Gastrocnemius medialis (tissue), 4 donors: ENCODE data around the gene COMP.

Experiments used
- CTCF ChIP-seq, 5 experiments: fragments of 450-650 bp in 3 of 5; fragments of 200-600 bp in 2 of 5; sonication (generic) in 2 of 5; IDR thresholded peaks in 4 of 5; conservative IDR thresholded peaks in 1 of 5; 1 replicate in 4 of 5; 2 replicates in 1 of 5; pipeline ENCODE4 v1.5.1; 2016 to 2019; ENCODE audit warnings: antibody characterized with exemption in 5 of 5, mild to moderate bottlenecking in 3 of 5, moderate library complexity in 3 of 5
- POLR2A ChIP-seq, 2 donors: fragments of 450-650 bp; IDR thresholded peaks; one replicate each; pipeline ENCODE4 v1.6.1; 2017; ENCODE audit warnings: antibody characterized with exemption in 2 of 2, mild to moderate bottlenecking in 2 of 2, moderate library complexity in 2 of 2

- TF ChIP-seq CTCF (IDR thresholded peaks at IDR 0.05 in 4 of 5, conservative IDR thresholded peaks at IDR 0.05 in 1 of 5) (no peak), POLR2A (IDR thresholded peaks at IDR 0.05) (no peak)
These were observed 16.2 kb downstream of the COMP start for GRCh38 chr19:18774782-18775444.
